Dermis blood vessel endothelial cell (primary cell): Measurements from ENCODE around the gene KHDC4. TPM values are rescaled to one million over a fixed set of nuclear protein-coding genes. Genes with fewer than 3 reads are reported as not detected.

Experiments
- total RNA-seq: library from RNA; depleted of rRNA; stranded (reverse); fragments of >200 nt; gene quantifications from 2 replicates; pipeline ENCODE4 v1.2.3, GENCODE V29; 2014

Gene KHDC4
- total RNA-seq, 1 donor from 2014 or later = 32.8 TPM

Other genes starting within 250 kb of the KHDC4 start
- 44.9 and 66.9 TPM in 2 replicates for gene YY1AP1, start 245.6 kb downstream of the KHDC4 start, total RNA-seq
- gene DAP3, start 245.3 kb downstream of the KHDC4 start, total RNA-seq = 49.7 and 55.3 TPM in 2 replicates
- gene GON4L, start 77.2 kb downstream of the KHDC4 start, total RNA-seq = 31.8 and 34.3 TPM in 2 replicates
- gene SYT11, start 74.8 kb downstream of the KHDC4 start, total RNA-seq = 35.9 and 41.0 TPM in 2 replicates
- 59.4 and 60.6 TPM in 2 replicates for gene RIT1, start 23.1 kb downstream of the KHDC4 start, total RNA-seq
- gene RXFP4, start 7.2 kb upstream of the KHDC4 start, total RNA-seq = 0.19 TPM in 1 of 2 replicates, not detected in the other
- 101 and 147 TPM in 2 replicates for gene ARHGEF2, start 44.1 kb upstream of the KHDC4 start, total RNA-seq
- gene SSR2, start 86.5 kb upstream of the KHDC4 start, total RNA-seq = 516 and 723 TPM in 2 replicates
- 16.3 and 23.4 TPM in 2 replicates for gene UBQLN4, start 119.4 kb upstream of the KHDC4 start, total RNA-seq
- gene LAMTOR2, start 120.4 kb upstream of the KHDC4 start, total RNA-seq = 69.3 and 103 TPM in 2 replicates
- gene RAB25, start 126.7 kb upstream of the KHDC4 start, total RNA-seq = not detected in 2 replicates
- gene MEX3A, start 148.1 kb upstream of the KHDC4 start, total RNA-seq = 4.8 and 8.8 TPM in 2 replicates
- gene LMNA, start 180.3 kb upstream of the KHDC4 start, total RNA-seq = 502 and 945 TPM in 2 replicates
- gene SEMA4A, start 219.2 kb upstream of the KHDC4 start, total RNA-seq = 0.68 and 0.74 TPM in 2 replicates